ENCODE results near the gene SPSB4.
A peak's percentile ranks its signal among the peaks of the same experiment; 100 is the strongest.

Gene SPSB4

GRCh38 chr3:141178551-141178950 lies 127.4 kb downstream of the SPSB4 start:
- H3K4me3 ChIP-seq (ENCODE audit: low read length), result no peak overlapping the region
- DNase-seq (ENCODE audit: low read depth, low spot score), result no peak

DNA sequence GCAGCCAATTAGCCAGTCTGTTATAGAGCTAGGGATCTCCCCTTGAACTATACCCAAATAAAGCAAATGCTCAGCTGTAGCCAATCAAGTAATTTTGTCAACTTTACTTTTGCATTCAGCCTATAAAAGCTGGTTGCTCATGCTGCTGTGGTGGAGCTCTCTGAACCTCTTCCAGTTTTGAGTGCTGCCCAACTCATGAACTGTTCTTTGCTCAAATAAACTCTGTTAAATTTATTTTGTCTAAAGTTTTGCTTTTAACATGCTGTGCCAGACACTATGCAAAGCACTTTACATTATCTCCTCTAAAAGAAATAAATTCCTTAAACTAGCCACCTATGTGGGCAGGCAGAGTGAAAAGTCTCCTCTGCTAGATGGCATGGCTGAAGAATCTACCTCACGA lies 128.8 kb downstream of the SPSB4 start:
- no peak overlapping the region for H3K4me3 ChIP-seq (ENCODE audit: low read length)
- no peak for DNase-seq (ENCODE audit: low read depth, low spot score)

DNA sequence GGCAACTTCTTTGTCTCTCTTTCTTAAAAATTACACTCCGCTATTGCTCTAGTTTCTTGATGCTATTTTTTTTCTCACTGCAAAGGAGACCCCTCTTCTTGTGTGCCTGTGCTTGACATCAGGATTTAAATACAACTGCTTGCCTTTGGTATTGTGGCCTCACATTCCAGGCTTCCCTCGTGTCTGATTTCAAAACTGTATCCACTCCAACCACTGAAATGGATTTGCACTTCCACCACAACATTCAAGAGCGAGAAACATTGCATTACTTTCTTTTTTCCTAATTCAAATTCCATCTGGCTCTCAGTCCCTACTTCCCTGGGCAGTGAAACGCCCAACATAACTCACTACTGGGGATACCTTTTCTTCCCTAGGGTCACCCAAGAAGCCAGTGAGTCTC lies 130.0 kb downstream of the SPSB4 start:
- H3K4me3 ChIP-seq (ENCODE audit: low read length), result no peak overlapping the region
- no peak for DNase-seq (ENCODE audit: low read depth, low spot score)

DNA sequence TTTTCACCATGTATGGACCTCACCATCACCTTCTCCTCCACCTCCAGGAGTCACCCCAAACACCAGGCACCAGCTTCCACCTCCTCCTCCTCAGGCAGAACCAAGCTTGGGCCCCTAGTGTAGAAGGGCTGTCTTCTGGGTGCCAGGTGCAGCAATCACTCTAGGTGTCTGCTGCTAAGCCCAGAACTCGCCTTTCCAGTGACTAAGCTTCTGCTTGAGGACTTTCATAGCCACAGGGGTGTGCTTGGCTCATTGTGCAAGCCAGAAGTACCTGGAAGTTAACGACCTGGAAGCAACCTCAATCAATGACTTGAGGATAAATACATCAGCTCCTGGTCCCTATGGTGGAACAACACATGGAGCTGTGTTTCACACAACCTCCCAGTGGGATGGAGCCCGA lies 130.7 kb downstream of the SPSB4 start:
- no peak for DNase-seq (ENCODE audit: low read depth, low spot score)

DNA sequence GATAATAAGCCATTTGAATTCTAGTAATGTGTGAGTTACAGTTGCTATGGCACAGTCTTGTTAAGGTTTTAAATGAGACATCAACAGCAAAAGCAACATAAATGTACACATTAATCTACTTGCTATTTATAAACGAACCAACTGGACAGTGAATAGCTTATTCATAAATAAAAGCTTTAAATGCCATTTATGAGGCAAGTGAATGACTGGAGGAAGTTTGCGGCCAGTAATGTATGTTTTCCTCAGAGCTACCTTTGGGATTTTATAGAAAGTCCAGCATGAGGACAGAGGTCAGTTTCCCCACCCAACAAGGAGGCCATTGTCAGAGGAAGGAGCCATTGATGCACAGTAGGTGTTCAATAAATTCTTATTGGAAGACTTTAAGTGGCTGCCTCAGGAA lies 132.5 kb downstream of the SPSB4 start:
- no peak overlapping the region for H3K4me3 ChIP-seq (ENCODE audit: low read length)
- no peak for DNase-seq (ENCODE audit: low read depth, low spot score)

More for the DNA sequence above, 130.7 kb downstream of the SPSB4 start:
- H3K4me3 ChIP-seq (ENCODE audit: low read length), result no peak overlapping the region

- DNase-seq (ENCODE audit: low read depth, low spot score), result no peak
- no peak overlapping the region for H3K4me3 ChIP-seq (ENCODE audit: low read length)
Measured at GRCh38 chr3:141184430-141184829, 133.3 kb downstream of the SPSB4 start.

DNA sequence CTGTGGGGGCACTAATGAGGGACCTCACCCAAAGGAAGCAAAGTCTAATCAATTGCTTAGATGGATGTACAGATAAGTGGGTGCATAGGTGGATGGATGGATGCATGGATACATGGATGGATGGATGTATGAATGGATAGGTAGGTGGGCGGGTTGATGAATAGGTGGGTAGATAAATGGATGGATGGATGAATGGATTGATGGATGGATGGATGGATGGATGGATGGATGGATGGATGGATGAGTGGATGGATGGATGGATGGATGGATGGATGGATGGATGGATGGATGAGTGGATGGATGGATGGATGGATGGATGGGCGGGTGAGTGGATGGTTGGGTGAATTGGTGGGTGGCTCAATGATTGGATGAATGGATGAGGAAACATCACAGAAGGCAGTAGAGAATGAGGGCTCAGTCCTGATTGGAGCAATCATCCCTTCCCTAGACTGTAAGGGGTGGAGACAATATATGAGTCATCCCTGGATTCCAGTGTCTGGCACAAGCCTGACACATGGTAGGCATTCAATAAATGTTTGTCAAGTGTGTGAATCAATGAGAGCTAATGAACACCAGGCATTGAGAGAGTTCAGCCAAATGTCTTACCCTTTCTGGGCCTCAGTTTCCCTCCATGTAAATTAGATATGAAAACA lies 140.1 kb downstream of the SPSB4 start:
- no peak overlapping the region for H3K4me3 ChIP-seq (ENCODE audit: low read length)
- DNase-seq (ENCODE audit: low read depth, low spot score), result no peak

- peak; percentile 95 for DNase-seq (ENCODE audit: low read depth, low spot score)
- no peak overlapping the region for H3K4me3 ChIP-seq (ENCODE audit: low read length)
Measured at GRCh38 chr3:141192345-141192744, 141.2 kb downstream of the SPSB4 start.

GRCh38 chr3:141193066-141193830 lies 142.1 kb downstream of the SPSB4 start:
- peak; percentile 11 for DNase-seq (ENCODE audit: low read depth, low spot score)
- H3K4me3 ChIP-seq (ENCODE audit: low read length), result no peak overlapping the region

Measured in Jurkat, Clone E6-1 (cell line).